CD4-positive, alpha-beta T cell treated with Interleukin-21 for 1 hour (primary cell): ENCODE data around the gene ANKS1A.
"Not testable (repeated sequence)": the region's sequence is repeated elsewhere in the genome, so short reads cannot be mapped to it uniquely, and the experiment has no call there.

ENCODE experiments used
- DNase-seq: peaks from one replicate; pipeline ENCODE4 v3.0.0-alpha.2; 2020

The ANKS1A gene

GRCh38 chr6:35003886-35004530 is 115.0 kb downstream of the ANKS1A start:
- not testable (repeated sequence) for DNase-seq

DNA sequence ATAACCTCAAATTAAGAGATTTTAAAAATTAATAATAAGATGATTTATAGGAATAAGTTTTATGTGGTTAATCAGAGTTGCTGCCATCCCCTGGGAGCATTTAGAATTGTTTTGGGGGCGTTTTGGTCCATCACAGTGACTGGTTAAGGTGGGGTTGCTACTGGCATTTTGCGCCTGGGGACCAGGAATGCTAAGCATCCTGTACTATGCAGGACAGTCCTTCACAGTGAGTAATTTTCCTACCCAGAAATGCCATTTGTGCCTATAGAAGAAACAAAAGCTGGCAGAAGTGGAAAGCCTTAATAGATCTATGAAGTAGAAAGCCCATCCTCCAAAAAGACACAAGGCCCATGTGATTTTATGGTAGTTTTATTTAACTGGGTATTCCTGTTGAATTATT is 118.0 kb downstream of the ANKS1A start:
- DNase-seq = no peak

DNA sequence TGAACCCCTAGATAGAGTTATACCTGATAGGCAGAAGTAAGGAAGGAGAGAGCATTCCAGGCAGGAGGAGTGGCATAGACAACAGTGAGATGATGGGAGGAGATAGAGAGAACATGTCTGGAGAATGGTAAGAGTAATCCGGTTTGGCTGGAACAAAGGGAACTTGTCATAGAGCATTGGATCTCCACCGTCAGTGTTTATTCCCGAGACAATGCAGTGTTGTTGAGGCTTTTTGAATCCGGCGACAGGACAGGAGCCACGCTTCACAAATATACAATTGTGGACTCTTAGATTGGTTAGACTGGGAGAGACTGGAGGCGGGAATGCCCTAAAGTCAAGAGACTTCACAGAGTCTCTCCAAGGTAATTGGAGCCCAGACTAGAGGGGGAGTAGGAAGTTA is 119.8 kb downstream of the ANKS1A start:
- DNase-seq = no peak

- no peak for DNase-seq
Observed at GRCh38 chr6:35011096-35012041, 122.3 kb downstream of the ANKS1A start.

- DNase-seq = no peak
Observed at GRCh38 chr6:35013701-35014100, 124.6 kb downstream of the ANKS1A start.

GRCh38 chr6:35014341-35014740 is 125.3 kb downstream of the ANKS1A start:
- no peak for DNase-seq

DNA sequence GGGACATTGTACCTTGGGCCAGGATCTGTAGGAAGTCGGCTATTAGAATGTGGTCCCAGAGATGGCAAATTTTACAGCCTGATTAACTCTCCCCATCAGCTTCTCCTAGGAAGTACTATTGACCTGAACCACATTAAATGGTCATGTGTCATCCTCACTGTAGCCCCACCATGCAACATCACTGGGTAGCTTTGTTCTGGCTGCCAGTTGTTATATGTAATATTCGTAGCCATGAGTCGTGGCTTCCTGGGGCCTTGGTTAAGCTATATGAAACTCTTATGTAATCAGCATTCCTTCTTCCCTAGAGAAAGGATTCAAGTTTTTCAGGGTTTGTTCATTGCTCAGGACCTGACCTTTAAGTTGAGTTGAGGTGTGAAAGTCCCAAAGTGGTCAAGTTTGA is 125.7 kb downstream of the ANKS1A start:
- no peak for DNase-seq

- DNase-seq = no peak
Observed at GRCh38 chr6:35015476-35015875, 126.4 kb downstream of the ANKS1A start.

GRCh38 chr6:35015996-35016395 is 126.9 kb downstream of the ANKS1A start:
- DNase-seq = no peak

GRCh38 chr6:35016502-35017321 is 127.7 kb downstream of the ANKS1A start:
- DNase-seq = no peak

DNA sequence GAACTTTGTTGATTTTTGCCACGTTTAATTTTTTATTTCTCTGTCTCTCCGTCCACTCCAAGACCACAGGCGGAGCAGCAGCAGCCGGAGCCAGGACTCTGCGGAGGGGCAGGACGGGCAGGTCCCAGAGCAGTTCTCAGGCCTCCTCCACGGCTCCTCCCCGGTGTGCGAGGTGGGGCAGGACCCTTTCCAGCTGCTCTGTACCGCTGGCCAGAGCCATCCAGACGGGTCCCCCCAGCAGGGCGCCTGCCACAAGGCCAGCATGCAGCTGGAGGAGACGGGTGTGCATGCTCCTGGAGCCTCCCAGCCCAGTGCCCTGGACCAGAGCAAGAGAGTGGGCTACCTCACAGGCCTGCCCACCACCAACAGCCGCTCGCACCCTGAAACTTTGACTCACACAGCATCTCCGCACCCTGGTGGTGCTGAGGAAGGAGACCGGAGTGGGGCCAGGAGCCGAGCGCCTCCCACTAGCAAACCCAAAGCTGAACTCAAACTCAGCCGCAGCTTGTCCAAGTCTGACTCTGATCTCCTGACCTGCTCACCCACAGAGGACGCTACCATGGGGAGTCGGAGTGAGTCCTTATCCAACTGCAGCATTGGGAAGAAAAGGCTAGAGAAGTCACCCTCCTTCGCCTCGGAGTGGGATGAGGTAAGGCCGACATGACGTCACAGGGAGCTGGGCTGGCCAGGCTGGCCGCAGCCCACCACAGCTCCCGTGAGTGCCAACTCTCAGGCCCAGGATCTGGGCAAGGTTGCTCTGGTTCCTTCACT is 128.5 kb downstream of the ANKS1A start:
- no peak for DNase-seq

GRCh38 chr6:35018182-35018519 is 129.1 kb downstream of the ANKS1A start:
- no peak for DNase-seq

DNA sequence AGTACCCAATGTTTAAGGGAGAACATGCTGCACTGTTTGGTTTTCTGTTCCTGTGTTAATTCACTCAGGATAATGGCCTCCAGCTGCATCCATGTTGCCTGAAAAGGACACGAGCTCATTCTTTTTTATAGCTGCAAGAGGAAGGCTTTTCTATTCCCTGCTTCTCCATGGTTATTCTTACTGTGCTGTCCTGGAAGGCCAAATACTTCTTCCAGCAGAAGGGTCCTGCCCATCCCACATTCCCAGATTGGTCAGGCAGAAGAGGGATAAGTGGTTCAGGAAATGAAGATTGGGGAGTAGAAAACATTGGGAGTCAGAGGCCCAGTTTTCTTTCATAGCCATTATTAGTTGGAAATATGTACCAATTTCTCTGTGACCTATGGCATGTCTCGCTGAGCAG is 129.7 kb downstream of the ANKS1A start:
- DNase-seq = no peak

DNA sequence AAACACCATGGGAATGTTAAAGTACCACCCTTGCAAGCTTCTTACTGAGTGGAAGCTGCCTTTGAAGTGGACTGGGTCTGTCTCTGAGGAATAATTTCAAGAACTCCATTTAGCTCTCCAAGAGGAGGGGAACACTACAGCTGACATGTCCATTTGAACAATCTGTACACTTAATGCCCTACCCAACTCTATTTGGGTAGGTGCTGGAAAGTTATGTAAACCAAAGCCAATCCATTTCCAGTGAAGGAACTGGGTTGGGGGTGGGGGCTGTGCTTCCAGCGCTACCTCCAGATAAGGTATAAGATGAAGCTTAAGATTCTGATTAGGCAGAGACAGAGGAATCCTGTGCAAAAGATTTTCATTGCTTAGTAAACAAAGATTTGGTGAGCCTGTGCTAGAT is 130.1 kb downstream of the ANKS1A start:
- DNase-seq = no peak

DNA sequence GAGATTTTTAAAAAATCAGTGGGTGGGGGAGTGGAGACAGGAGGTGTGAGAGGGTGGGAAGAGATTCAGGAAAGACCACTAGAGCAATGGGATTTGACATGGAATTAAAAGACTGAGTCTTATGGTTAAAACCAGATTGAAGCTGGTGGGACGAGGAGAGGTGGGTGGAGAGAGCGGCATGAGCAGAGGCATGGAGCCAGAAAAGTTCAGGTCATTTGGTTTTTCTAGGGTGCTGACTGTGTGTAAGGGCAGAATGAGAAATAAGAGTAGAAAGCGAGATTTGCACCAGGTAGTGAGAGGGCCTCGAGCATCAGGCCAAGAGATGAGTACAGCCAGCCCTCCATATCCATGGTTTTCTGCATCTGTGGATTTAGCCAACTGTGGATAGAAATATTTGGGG is 130.8 kb downstream of the ANKS1A start:
- DNase-seq = no peak

GRCh38 chr6:35021004-35021403 is 131.9 kb downstream of the ANKS1A start:
- DNase-seq = no peak

DNA sequence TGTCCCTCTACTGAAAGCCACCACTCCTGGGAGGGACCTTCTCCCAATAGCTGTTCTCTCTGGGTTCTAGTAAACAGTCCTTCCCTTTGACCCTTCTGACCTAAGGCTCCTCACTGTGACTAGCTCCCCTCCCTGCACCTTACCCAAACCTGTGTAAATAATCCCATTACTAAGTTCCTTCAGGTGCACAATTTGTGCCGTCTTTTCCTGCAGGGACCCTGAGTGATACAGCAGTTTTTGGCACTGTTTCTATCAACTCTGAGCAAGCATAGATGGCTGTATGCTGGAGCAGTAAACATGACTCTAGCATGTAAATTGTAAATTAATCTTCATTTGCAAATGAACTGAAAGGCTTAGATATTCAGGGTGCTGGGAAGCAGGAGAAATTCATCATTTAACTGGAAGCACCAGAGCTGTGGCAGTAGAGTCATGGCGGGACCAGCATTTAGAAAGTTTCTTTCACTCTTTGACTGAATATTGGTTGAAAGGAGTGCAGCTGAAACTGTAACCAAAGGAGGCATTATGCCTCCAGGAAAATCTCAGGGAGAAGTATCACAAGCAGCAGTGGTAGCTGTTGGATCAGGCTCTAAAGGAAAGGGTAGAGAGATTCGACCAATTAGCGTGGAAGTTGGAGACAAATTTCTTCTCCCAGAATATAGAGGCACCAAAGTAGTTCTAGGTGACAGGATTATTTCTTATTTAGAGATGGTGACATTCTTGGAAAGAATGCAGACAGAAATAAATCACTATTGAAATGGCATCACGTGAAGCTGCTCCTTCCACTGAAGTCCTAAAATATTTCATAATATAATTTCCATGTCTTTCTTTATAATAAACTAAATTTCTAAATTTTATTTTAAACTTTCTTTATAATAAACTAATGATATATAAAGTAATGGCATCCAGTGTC is 134.3 kb downstream of the ANKS1A start:
- no peak for DNase-seq

DNA sequence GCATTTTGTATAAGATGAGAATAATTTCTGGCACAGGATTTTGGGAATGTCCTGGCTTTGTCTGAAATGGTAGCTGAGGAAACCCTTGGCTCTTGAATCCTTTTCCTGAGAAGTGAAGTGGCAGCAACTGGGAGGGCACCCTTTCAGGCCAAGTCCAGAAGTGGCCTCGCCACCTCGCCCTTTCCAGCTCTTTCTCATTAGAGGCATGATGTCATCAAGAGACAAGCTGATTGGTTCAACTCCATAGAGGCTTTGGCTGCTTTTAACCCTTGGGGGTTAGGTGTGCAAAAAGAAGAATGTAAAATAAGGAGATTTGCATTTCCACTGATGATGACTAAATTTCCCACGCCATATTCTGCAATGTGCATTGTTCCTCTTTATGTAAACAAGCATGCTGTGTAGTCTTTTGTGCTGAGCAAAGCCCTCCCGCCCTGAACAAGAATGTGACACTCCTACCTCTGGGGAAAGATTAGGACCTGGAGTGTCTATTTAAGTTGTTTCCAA is 135.5 kb downstream of the ANKS1A start:
- DNase-seq = no peak

DNA sequence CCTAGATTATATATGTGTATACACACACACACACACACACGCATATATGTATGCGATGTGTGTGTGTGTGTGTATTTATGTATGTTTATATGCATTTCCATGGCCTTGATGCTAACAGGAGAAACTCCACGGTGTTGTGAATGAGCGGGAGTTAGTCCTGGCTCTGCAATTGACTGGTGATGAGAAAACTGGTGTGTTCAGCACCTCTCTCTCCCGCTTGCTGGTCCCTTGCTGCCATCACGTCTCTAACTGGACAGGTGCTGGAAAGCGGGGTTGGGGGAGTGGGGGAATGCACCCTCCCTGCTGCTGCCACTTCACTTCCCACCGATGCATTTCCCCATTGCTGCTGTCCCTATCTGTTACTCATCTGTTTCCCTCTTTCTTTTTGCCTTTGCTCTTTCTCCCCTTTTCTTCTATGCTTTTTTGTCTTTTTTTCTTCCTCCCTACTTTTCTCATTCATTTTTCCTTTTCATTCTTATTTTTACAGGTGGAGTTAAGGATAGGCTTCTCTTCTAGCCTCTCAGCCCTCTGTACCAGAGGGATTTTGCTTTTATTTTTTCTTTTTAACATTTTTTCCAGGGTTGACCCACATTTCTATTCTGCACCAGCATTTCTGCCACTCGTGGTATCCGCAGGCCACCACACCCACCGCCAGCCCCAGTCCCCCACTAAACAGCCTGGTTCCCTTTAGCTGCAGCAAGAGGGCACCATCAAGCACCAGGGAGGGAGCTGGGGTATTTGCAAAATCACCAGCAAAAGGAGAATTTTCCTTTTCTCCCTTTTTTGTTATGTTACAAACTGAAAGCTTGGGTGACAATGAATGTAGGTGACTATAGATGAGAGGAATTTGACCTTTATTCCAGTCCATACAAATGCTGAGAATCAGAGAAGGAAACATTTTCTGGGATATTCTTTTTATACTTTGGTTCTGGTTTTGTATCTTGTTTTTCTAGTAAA is 136.5 kb downstream of the ANKS1A start:
- DNase-seq = no peak
